GM12801 (cell line): ENCODE measurements around the gene ANKRD16.

ENCODE experiments used
- TF ChIP-seq, protein P1 (sequence below): IDR thresholded peaks from one replicate; pipeline ENCODE4 v1.5.1; 2011; ENCODE audit warnings: control low read depth; ENCODE audit not compliant: insufficient read length; ENCODE audit errors: extremely low read depth

Gene ANKRD16

DNA sequence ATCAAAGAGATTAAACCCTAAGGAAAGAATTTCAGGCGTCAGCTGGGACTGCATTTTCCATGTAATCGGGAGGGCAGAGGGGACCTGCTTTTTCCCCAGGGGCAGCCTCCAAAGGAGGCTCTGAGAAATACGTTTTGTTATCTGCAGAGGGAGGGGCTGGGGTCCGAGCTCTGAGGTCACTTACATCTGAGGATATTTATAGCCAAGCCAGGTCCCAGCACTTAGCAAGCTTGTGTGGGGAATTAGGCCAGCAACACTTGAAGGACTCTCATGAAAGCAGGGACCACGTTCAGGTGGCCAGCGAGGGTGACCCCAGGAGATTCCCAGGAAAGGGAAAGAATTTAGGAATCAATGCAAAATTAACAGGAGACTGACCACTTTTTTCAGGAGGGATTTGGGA is 55.9 kb downstream of the ANKRD16 start:
- TF ChIP-seq, protein P1, sequence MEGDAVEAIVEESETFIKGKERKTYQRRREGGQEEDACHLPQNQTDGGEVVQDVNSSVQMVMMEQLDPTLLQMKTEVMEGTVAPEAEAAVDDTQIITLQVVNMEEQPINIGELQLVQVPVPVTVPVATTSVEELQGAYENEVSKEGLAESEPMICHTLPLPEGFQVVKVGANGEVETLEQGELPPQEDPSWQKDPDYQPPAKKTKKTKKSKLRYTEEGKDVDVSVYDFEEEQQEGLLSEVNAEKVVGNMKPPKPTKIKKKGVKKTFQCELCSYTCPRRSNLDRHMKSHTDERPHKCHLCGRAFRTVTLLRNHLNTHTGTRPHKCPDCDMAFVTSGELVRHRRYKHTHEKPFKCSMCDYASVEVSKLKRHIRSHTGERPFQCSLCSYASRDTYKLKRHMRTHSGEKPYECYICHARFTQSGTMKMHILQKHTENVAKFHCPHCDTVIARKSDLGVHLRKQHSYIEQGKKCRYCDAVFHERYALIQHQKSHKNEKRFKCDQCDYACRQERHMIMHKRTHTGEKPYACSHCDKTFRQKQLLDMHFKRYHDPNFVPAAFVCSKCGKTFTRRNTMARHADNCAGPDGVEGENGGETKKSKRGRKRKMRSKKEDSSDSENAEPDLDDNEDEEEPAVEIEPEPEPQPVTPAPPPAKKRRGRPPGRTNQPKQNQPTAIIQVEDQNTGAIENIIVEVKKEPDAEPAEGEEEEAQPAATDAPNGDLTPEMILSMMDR: no peak

DNA sequence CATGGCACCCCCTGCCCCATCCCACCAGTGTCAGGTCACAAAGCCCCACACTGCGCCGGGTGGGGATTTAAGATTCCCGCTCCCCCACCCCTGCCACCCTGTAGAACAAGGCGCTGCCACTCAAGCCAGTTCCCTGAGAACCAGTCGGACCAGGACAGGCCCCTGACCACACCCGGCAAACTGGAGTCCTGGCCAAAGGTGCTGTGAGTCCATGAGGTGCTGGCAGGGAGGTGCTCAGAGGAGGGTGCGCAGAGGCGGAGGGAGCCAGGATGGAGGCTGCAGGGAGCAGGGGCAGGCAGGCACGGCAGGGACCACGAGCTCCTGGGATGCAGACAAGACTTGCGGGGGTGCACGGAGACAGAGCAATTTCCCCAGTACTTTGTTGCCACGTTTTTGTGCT is 56.7 kb downstream of the ANKRD16 start:
- TF ChIP-seq, protein P1: no peak

- TF ChIP-seq, protein P1: no peak
These were observed 58.3 kb downstream of the ANKRD16 start for GRCh38 chr10:5831446-5831782.

GRCh38 chr10:5830629-5831445 is 58.9 kb downstream of the ANKRD16 start:
- TF ChIP-seq, protein P1: no peak

DNA sequence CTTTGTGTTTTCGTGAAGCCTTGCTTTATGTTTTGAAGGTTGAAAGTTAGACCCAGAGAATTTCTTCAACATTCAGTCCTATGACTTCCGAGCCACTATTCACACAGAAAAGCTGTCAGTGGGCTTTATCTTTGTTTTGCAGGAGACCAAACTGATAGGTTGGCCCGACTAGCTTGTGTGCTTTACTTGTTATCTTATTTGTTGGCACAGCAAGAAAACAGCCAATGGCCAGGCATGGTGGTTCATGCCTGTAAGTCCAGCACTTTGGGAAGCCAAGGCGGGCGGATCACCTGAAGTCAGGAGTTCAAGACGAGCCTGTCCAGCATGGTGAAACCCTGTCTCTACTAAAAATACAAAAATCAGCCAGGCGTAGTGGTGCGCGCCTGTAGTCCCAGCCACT is 60.4 kb downstream of the ANKRD16 start:
- TF ChIP-seq, protein P1: no peak

DNA sequence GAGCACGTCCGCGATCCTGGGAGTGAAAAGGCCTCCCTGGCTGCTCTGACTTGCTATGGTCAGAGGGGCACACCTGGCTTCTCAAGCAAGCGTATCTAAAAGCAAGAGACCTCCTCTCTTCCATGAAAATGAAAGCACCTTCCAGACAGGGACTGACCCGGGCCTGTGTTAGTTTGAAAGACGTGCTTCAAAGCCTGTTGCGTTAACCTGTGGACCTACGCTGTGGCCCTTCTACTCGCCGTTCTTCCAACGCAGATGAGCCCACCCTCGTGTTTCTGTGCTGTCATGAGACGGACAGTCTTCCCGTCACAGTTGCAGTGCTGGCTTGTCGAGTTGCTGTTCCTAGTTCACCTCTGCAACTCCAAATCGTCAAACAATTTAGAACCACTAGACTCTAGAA is 61.0 kb downstream of the ANKRD16 start:
- TF ChIP-seq, protein P1: no peak

- TF ChIP-seq, protein P1: no peak
These were observed 61.9 kb downstream of the ANKRD16 start for GRCh38 chr10:5827841-5828240.

- TF ChIP-seq, protein P1: no peak
These were observed 70.8 kb downstream of the ANKRD16 start for GRCh38 chr10:5818894-5819293.
